HepG2 (cell line): ENCODE measurements around the gene FAM111B. TPM values are rescaled to one million over a fixed set of nuclear protein-coding genes. Genes with fewer than 3 reads are reported as not detected.

Source experiments
- ATAC-seq: fragments of 200-7000 bp; cut with Tn5 transposase; 3 replicates; pipeline ENCODE4 v1.9.1; 2020; ENCODE audit warnings: mild to moderate bottlenecking, moderate library complexity
- Bru-seq: library from RNA; stranded (reverse); fragments of 400-500 nt; gene quantifications from one replicate; lab custom pipeline; 2021; lab: Mats Ljungman, UMichigan
- BruChase-seq, 2 experiments: library from RNA; stranded (reverse); fragments of 400-500 nt; gene quantifications; one replicate each; lab custom pipeline; 2021; lab: Mats Ljungman, UMichigan
- BruUV-seq: library from RNA; stranded (reverse); fragments of 400-500 nt; replicated peaks from 2 replicates; lab custom pipeline; 2021; lab: Mats Ljungman, UMichigan
- CTCF ChIA-PET: fragments of 300-600 bp; formaldehyde crosslinking; extraction: SDS; loops from one replicate; lab custom pipeline; 2021; ENCODE audit warnings: low total read pairs, inconsistent platforms, low intra/inter-chr PET ratio; lab: Yijun Ruan, JAX
- POLR2A ChIA-PET: fragments of 350-600 bp; sonication (Branson Sonifier 250); formaldehyde crosslinking; loops from one replicate; lab custom pipeline; 2020; ENCODE audit warnings: antibody characterized with exemption, inconsistent platforms; lab: Yijun Ruan, JAX
- DNase-seq: peaks from one replicate; pipeline ENCODE4 v3.0.0-alpha.2; 2015; ENCODE audit warnings: low spot score
- FAIRE-seq: peaks from 3 replicates; lab custom pipeline; 2011; peaks lifted over from hg19 to GRCh38; lab: Jason Lieb, UNC
- H2AFZ ChIP-seq: one replicate; pipeline ENCODE4 v1.6.1; 2011; ENCODE audit warnings: low read length, inconsistent platforms
- H3K27ac ChIP-seq: fragments of 300-600 bp; 3 replicates; pipeline ENCODE4 v1.8.0; 2011; ENCODE audit warnings: mixed run types, mild to moderate bottlenecking, mixed read lengths, low read length, inconsistent platforms; ENCODE audit not compliant: insufficient read depth; ENCODE audit errors: extremely low read length
- H3K27me3 ChIP-seq, 2 experiments: fragments of 200-600 bp in 1 of 2; 2 replicates in 1 of 2; 3 replicates in 1 of 2; pipeline versions ENCODE4 v1.6.0 to v1.8.0; 2011; ENCODE audit warnings: low read length in 2 of 2, mild to moderate bottlenecking in 2 of 2, moderate library complexity in 2 of 2, inconsistent platforms in 1 of 2; ENCODE audit not compliant: insufficient read depth in 2 of 2, control insufficient read depth in 1 of 2
- H3K36me3 ChIP-seq, 2 experiments: fragments of 200-600 bp in 1 of 2; replicated peaks in 1 of 2; 2 replicates in 1 of 2; 3 replicates in 1 of 2; pipeline versions ENCODE4 v1.5.1 to v1.8.0; 2011; ENCODE audit warnings: low read length in 2 of 2, inconsistent platforms in 1 of 2; ENCODE audit not compliant: insufficient read depth in 2 of 2, control insufficient read depth in 1 of 2
- H3K4me1 ChIP-seq: 2 replicates; pipeline ENCODE4 v1.5.1; 2012; ENCODE audit warnings: low read length, inconsistent platforms; ENCODE audit not compliant: insufficient read depth
- H3K4me2 ChIP-seq: 2 replicates; pipeline ENCODE4 v1.6.0; 2011; ENCODE audit warnings: low read depth, low read length, inconsistent platforms
- H3K4me3 ChIP-seq, 3 experiments: fragments of 200-600 bp in 1 of 3; sonication (generic), shearing (Covaris generic) in 1 of 3; replicated peaks in 1 of 3; 2 replicates each; pipeline ENCODE4 v1.5.1; 2011 to 2016; ENCODE audit warnings: low read length in 3 of 3, inconsistent platforms in 2 of 3, low read depth in 2 of 3, mild to moderate bottlenecking in 2 of 3, control low read depth in 1 of 3, mixed read lengths in 1 of 3; ENCODE audit not compliant: insufficient read depth in 1 of 3
- H3K79me2 ChIP-seq: one replicate; pipeline ENCODE4 v1.6.1; 2011; ENCODE audit warnings: low read length, inconsistent platforms; ENCODE audit not compliant: insufficient read depth
- H3K9ac ChIP-seq: 2 replicates; pipeline ENCODE4 v1.6.0; 2011; ENCODE audit warnings: mild to moderate bottlenecking, low read depth, low read length, inconsistent platforms; ENCODE audit not compliant: insufficient read depth
- H3K9me3 ChIP-seq: 2 replicates; pipeline ENCODE4 v1.5.1; 2012; ENCODE audit warnings: mild to moderate bottlenecking, low read length
- H4K20me1 ChIP-seq: 2 replicates; pipeline ENCODE4 v1.6.0; 2011; ENCODE audit warnings: inconsistent platforms, mild to moderate bottlenecking, low read length, moderate library complexity; ENCODE audit not compliant: insufficient read depth
- KDM2A ChIP-seq: sonication (generic); formaldehyde crosslinking; IDR thresholded peaks from 2 replicates; pipeline ENCODE4 v1.4.0; 2020; ENCODE audit warnings: low read depth, missing genetic modification reagents, borderline replicate concordance
- MXI1 ChIP-seq: IDR thresholded peaks from 3 replicates; pipeline ENCODE4 v1.6.1; 2012; ENCODE audit warnings: low read depth, low read length, inconsistent platforms, borderline replicate concordance
- NKX3-1 ChIP-seq: sonication (generic); formaldehyde crosslinking; IDR thresholded peaks from 2 replicates; pipeline ENCODE4 v1.5.0; 2020; ENCODE audit warnings: missing genetic modification reagents
- REL ChIP-seq: sonication (generic); formaldehyde crosslinking; conservative IDR thresholded peaks from 2 replicates; pipeline ENCODE4 v1.8.0; 2022; ENCODE audit warnings: mild to moderate bottlenecking, missing genetic modification reagents, moderate library complexity
- YEATS2 ChIP-seq: sonication (generic); formaldehyde crosslinking; IDR thresholded peaks from 2 replicates; pipeline ENCODE4 v1.4.0; 2020; ENCODE audit warnings: missing genetic modification reagents, borderline replicate concordance
- ZC3H13 ChIP-seq: sonication (generic); formaldehyde crosslinking; IDR thresholded peaks from 2 replicates; pipeline ENCODE4 v1.8.1; 2023; ENCODE audit warnings: mild to moderate bottlenecking, missing genetic modification reagents, moderate library complexity
- ZNF276 ChIP-seq: sonication (generic); formaldehyde crosslinking; IDR thresholded peaks from 2 replicates; pipeline ENCODE4 v1.4.0; 2020; ENCODE audit warnings: mild to moderate bottlenecking, low read depth, missing genetic modification reagents
- ZNF639 ChIP-seq: conservative IDR thresholded peaks from 2 replicates; pipeline ENCODE4 v1.6.1; 2018; ENCODE audit warnings: missing genetic modification reagents
- WGBS: methylation state at CpG from one replicate; pipeline ENCODE4 v1.1.6; 2017; ENCODE audit warnings: low lambda C conversion rate; 5-methylcytosine and 5-hydroxymethylcytosine counted together
- in situ Hi-C: cut with HindIII; loops from 2 replicates; pipeline ENCODE4 v1.10.0; 2017; ENCODE audit warnings: low pct_unique_long_range_greater_than_20kb; ENCODE audit not compliant: extremely low pct_ligation_motif_present
- intact Hi-C: fragments of 100-400 bp; cut with micrococcal nuclease; formaldehyde crosslinking; loops from one replicate; pipeline ENCODE4 v1.10.0; 2022; ENCODE audit not compliant: unreplicated experiment
- long read RNA-seq, 2 experiments: library from RNA in 1 of 2; library from polyadenylated mRNA in 1 of 2; stranded (forward) in 1 of 2; unstranded in 1 of 2; transcript quantifications; one replicate each; pipeline ENCODE4 v2.0.0, GENCODE V29; 2019 to 2022
- polyA minus RNA-seq, 3 experiments: library from RNA; depleted of rRNA, polyadenylated mRNA; stranded (reverse); fragments of >200 nt; gene quantifications; 2 replicates each; pipeline ENCODE4 v1.2.3, GENCODE V29; 2011; ENCODE audit warnings: low replicate concordance in 1 of 3
- polyA plus RNA-seq, 8 experiments: library from polyadenylated mRNA; depleted of rRNA in 3 of 8; stranded (reverse) in 7 of 8; unstranded in 1 of 8; fragments of >200 nt; fragmentation: Illumina TruSeq in 4 of 8; extraction: Trizol in 4 of 8; gene quantifications; 2 replicates each; pipeline versions ENCODE4 v1.2.1 to v1.2.3, GENCODE V29; 2011 to 2016; ENCODE audit warnings: low read depth in 4 of 8, missing spikeins in 1 of 8, mixed read lengths in 1 of 8; ENCODE audit not compliant: insufficient read depth in 1 of 8
- total RNA-seq, 5 experiments: library from RNA; depleted of rRNA; stranded (reverse); fragments of >200 nt; fragmentation: Illumina TruSeq; extraction: Trizol; gene quantifications; 2 replicates each; pipeline ENCODE4 v1.2.3, GENCODE V29; 2016; ENCODE audit warnings: low read depth in 1 of 5

The FAM111B gene, protein sequence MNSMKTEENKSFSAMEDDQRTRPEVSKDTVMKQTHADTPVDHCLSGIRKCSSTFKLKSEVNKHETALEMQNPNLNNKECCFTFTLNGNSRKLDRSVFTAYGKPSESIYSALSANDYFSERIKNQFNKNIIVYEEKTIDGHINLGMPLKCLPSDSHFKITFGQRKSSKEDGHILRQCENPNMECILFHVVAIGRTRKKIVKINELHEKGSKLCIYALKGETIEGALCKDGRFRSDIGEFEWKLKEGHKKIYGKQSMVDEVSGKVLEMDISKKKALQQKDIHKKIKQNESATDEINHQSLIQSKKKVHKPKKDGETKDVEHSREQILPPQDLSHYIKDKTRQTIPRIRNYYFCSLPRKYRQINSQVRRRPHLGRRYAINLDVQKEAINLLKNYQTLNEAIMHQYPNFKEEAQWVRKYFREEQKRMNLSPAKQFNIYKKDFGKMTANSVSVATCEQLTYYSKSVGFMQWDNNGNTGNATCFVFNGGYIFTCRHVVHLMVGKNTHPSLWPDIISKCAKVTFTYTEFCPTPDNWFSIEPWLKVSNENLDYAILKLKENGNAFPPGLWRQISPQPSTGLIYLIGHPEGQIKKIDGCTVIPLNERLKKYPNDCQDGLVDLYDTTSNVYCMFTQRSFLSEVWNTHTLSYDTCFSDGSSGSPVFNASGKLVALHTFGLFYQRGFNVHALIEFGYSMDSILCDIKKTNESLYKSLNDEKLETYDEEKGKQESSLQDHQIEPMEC
- total RNA-seq (2016; rRNA removed; fragmentation: Illumina TruSeq; extraction: Trizol) = 28.2 and 44.5 TPM in 2 replicates
- 2.2 and 2.6 TPM in 2 replicates for total RNA-seq (2016; cell fraction: cytosol; rRNA removed; fragmentation: Illumina TruSeq; extraction: Trizol; ENCODE audit: low read depth)
- total RNA-seq (2016; cell fraction: insoluble cytoplasmic fraction; rRNA removed; fragmentation: Illumina TruSeq; extraction: Trizol) = 27.8 and 40.2 TPM in 2 replicates
- 9.4 and 12.1 TPM in 2 replicates for total RNA-seq (2016; cell fraction: membrane; rRNA removed; fragmentation: Illumina TruSeq; extraction: Trizol)
- 36.1 and 43.3 TPM in 2 replicates for total RNA-seq (2016; cell fraction: nucleus; rRNA removed; fragmentation: Illumina TruSeq; extraction: Trizol)
- polyA plus RNA-seq (2011; rRNA removed) = 1.5 and 1.6 TPM in 2 replicates
- polyA plus RNA-seq (2011; cell fraction: cytosol; rRNA removed) = 0.74 and 1.2 TPM in 2 replicates
- polyA plus RNA-seq (2011; cell fraction: nucleus; rRNA removed) = 1.1 and 1.2 TPM in 2 replicates
- 1.5 and 3.5 TPM in 2 replicates for polyA plus RNA-seq (2012)
- 0.65 and 0.84 TPM in 2 replicates for polyA plus RNA-seq (2016; cell fraction: cytosol; fragmentation: Illumina TruSeq; extraction: Trizol; ENCODE audit: low read depth)
- polyA plus RNA-seq (2016; cell fraction: insoluble cytoplasmic fraction; fragmentation: Illumina TruSeq; extraction: Trizol; ENCODE audit: low read depth) = 25.4 and 25.6 TPM in 2 replicates
- polyA plus RNA-seq (2016; cell fraction: membrane; fragmentation: Illumina TruSeq; extraction: Trizol; ENCODE audit: low read depth) = 2.4 and 2.9 TPM in 2 replicates
- 15.5 and 18.1 TPM in 2 replicates for polyA plus RNA-seq (2016; cell fraction: nucleus; fragmentation: Illumina TruSeq; extraction: Trizol; ENCODE audit: insufficient read depth, low read depth)
- 1.0 and 15.0 TPM in 2 replicates for polyA minus RNA-seq (2011; rRNA and poly(A)+ RNA removed; ENCODE audit: low replicate concordance)
- 1.9 and 2.9 TPM in 2 replicates for polyA minus RNA-seq (2011; cell fraction: cytosol; rRNA and poly(A)+ RNA removed)
- polyA minus RNA-seq (2011; cell fraction: nucleus; rRNA and poly(A)+ RNA removed) = 15.8 and 21.4 TPM in 2 replicates
- percentile 75 among the genes with signal in this experiment for Bru-seq, nascent RNA
- percentile 44 among the genes with signal in this experiment for BruChase-seq, experiment 1, labeled RNA remaining after a 6-hour chase
- percentile 72 among the genes with signal in this experiment for BruChase-seq, experiment 2, labeled RNA remaining after a 2-hour chase
- long read RNA-seq, experiment 1, partial matches to known transcripts = 0 of 4 reads
- long read RNA-seq, experiment 1, other reads (novel, unspliced or antisense) = 0 of 4 reads
- long read RNA-seq, experiment 2, partial matches to known transcripts = 0 of 7 reads
- long read RNA-seq, experiment 2, other reads (novel, unspliced or antisense) = 7 of 7 reads

GRCh38 chr11:59106363-59107336 is at the start of gene FAM111B:
Gene FAM111B, plus strand, starts transcription at chr11:59107237. Its CDS starts 2,389 bp downstream, at chr11:59109626.
- Histone ChIP-seq H3K79me2 (no peaks in the 10 kb centered on the region), H3K36me3 (no peaks in the 10 kb centered on the region), H3K4me1 (peaks cover 33% of the 10 kb centered on the region), H3K27ac (peak within 1 kb of the TSS; percentile 60), H3K4me3 (peak within 1 kb of the TSS; percentile 58 to 77 (median 59)), H4K20me1 (no peaks in the 10 kb centered on the region), H3K9me3 (no peaks in the 10 kb centered on the region), H3K27me3 (no peaks in the 10 kb centered on the region), H3K9ac (peak within 1 kb of the TSS; percentile 65), H2AFZ (peak within 1 kb of the TSS; percentile 86), H3K4me2 (peak within 1 kb of the TSS; percentile 100)
- peak; percentile 39 for FAIRE-seq
- POLR2A ChIA-PET = interaction anchor here (0.7 to 1.6 kb wide), 4 partner anchors 29 to 80 kb away, joined by 3 to 14 read pairs (median 4); partner anchors contain the start of gene FAM111A
- DNase-seq = peak; percentile 94
- CTCF ChIA-PET = interaction anchor here (1.3 kb wide), 1 partner anchor 29 kb away, joined by 4 read pairs; no protein-coding TSS in a partner anchor
- intact Hi-C loops = no loop called here
- peak; percentile 98 for ATAC-seq
- WGBS = under 1% methylated on average over 34 of the region's 64 CpGs
- in situ Hi-C loops = no loop called here
- BruUV-seq = no TSS peak
- TF ChIP-seq NKX3-1 (CRISPR knock-in tag) (peak; percentile 28; the same call in 1 of the 2 replicates), ZNF639 (CRISPR knock-in tag) (0 out of 2 replicates have a peak, but pooled peaks have one; percentile 36), ZC3H13 (CRISPR knock-in tag) (peak; percentile 58; the same call in 1 of the 2 replicates), MXI1 (0 out of 3 replicates have a peak, but pooled peaks have one; percentile 4), ZNF276 (0 out of 2 replicates have a peak, but pooled peaks have one; percentile 25), YEATS2 (0 out of 2 replicates have a peak, but pooled peaks have one; percentile 37), REL (CRISPR knock-in tag) (no peak), KDM2A (0 out of 2 replicates have a peak, but pooled peaks have one; percentile 16)
